Sigmoid colon (tissue), 7 donors: Measurements from ENCODE around the gene NAA25. TPM values are rescaled to one million over a fixed set of nuclear protein-coding genes. Genes with fewer than 3 reads are reported as not detected.

Experiments
- DNase-seq: peaks from one replicate; pipeline ENCODE4 v3.0.0-alpha.2; 2019
- H3K27ac ChIP-seq, 4 donors: fragments of 200-600 bp; sonication (generic); one replicate each; pipeline ENCODE4 v1.5.1; 2016 to 2019; ENCODE audit warnings: mild to moderate bottlenecking in 1 of 4
- H3K27me3 ChIP-seq, 3 donors: fragments of 200-600 bp; sonication (generic); one replicate each; pipeline ENCODE4 v1.5.1; 2019; ENCODE audit warnings: mild to moderate bottlenecking in 1 of 3
- H3K36me3 ChIP-seq, 4 donors: fragments of 200-600 bp; sonication (generic); one replicate each; pipeline ENCODE4 v1.5.1; 2016 to 2019
- H3K4me1 ChIP-seq, 4 donors: fragments of 200-600 bp; sonication (generic); one replicate each; pipeline ENCODE4 v1.5.1; 2017 to 2019
- H3K4me3 ChIP-seq, 4 donors: fragments of 200-600 bp; sonication (generic); one replicate each; pipeline ENCODE4 v1.5.1; 2017 to 2019; ENCODE audit warnings: mild to moderate bottlenecking in 2 of 4, moderate library complexity in 1 of 4
- H3K9me3 ChIP-seq, 4 donors: fragments of 200-600 bp in 3 of 4; sonication (generic) in 3 of 4; one replicate each; pipeline versions ENCODE4 v1.5.1 to v1.6.1; 2013 to 2019
- CTCF ChIP-seq, 4 experiments: fragments of 450-650 bp in 3 of 4; fragments of 200-600 bp in 1 of 4; IDR thresholded peaks; one replicate each; pipeline ENCODE4 v1.5.1; 2016 to 2019; ENCODE audit warnings: antibody characterized with exemption in 4 of 4, mild to moderate bottlenecking in 3 of 4, moderate library complexity in 2 of 4
- EP300 ChIP-seq, 4 donors: sonication (generic); formaldehyde crosslinking; IDR thresholded peaks; one replicate each; pipeline ENCODE4 v1.6.1; 2017; ENCODE audit warnings: antibody characterized with exemption in 4 of 4
- POLR2A ChIP-seq, 2 donors: fragments of 450-650 bp; IDR thresholded peaks; one replicate each; pipeline ENCODE4 v1.6.1; 2016; ENCODE audit warnings: antibody characterized with exemption in 2 of 2, mild to moderate bottlenecking in 2 of 2, moderate library complexity in 2 of 2
- POLR2AphosphoS5 ChIP-seq, 4 donors: sonication (generic); formaldehyde crosslinking; IDR thresholded peaks; one replicate each; pipeline ENCODE4 v1.6.1; 2017; ENCODE audit warnings: antibody characterized with exemption in 4 of 4
- WGBS, 2 donors: extraction: QIAGEN DNeasy Blood & Tissue Kit; methylation state at CpG; one replicate each; pipeline ENCODE4 v1.1.7; 2013; 5-methylcytosine and 5-hydroxymethylcytosine counted together
- intact Hi-C: fragments of 100-400 bp; cut with DNase I; formaldehyde crosslinking; loops from one replicate; pipeline ENCODE4 v1.15.1; 2023
- polyA plus RNA-seq, 3 donors: library from polyadenylated mRNA; stranded (reverse); fragments of 200-250 nt; gene quantifications; one replicate each; pipeline ENCODE4 v1.2.3, GENCODE V29; 2013
- total RNA-seq, 4 donors: library from RNA; depleted of rRNA; stranded (reverse); fragments of >200 nt; gene quantifications; one replicate each; pipeline ENCODE4 v1.1.0, GENCODE V29; 2016
- donor health status: healthy with polysubstance abuse.
- donor health status: Bipolar disorder and iron deficiency.
- donor health status: healthy.

Gene NAA25
- total and polyA plus RNA-seq, 7 donors = 0.60 to 26.6 (median 21.6) TPM

- DNase-seq = no peak
- Histone ChIP-seq H3K36me3 (no peaks in the 10 kb centered on the region), H3K4me1 (no peaks in the 10 kb centered on the region), H3K9me3 (no peaks in the 10 kb centered on the region), H3K4me3 (no peak overlapping the region), H3K27ac (no peak overlapping the region), H3K27me3 (no peaks in the 10 kb centered on the region)
- TF ChIP-seq CTCF (IDR thresholded peaks at IDR 0.05) (no peak), POLR2A (IDR thresholded peaks at IDR 0.05) (no peak), POLR2AphosphoS5 (IDR thresholded peaks at IDR 0.05) (no peak), EP300 (IDR thresholded peaks at IDR 0.05) (no peak)
- intact Hi-C loops = no loop called here
- 69 to 86% methylated on average over 2 of the region's 2 CpGs for WGBS, 2 donors
These were observed 123.8 kb downstream of the NAA25 start for GRCh38 chr12:111984820-111985219.

GRCh38 chr12:111981987-111982386 lies 126.6 kb downstream of the NAA25 start:
- Histone ChIP-seq H3K36me3 (no peaks in the 10 kb centered on the region), H3K4me1 (no peaks in the 10 kb centered on the region), H3K27me3 (no peaks in the 10 kb centered on the region), H3K9me3 (no peaks in the 10 kb centered on the region), H3K4me3 (no peak overlapping the region), H3K27ac (no peak overlapping the region)
- DNase-seq = no peak
- 97 to 100% methylated on average over 2 of the region's 2 CpGs for WGBS, 2 donors
- intact Hi-C loops = no loop called here
- TF ChIP-seq EP300 (IDR thresholded peaks at IDR 0.05) = no peak
- TF ChIP-seq POLR2AphosphoS5 (IDR thresholded peaks at IDR 0.05) = no peak
- no peak for TF ChIP-seq POLR2A (IDR thresholded peaks at IDR 0.05)
- TF ChIP-seq CTCF (IDR thresholded peaks at IDR 0.05) = no peak

- Histone ChIP-seq H3K27ac (no peak overlapping the region), H3K36me3 (no peaks in the 10 kb centered on the region), H3K9me3 (no peaks in the 10 kb centered on the region), H3K4me3 (no peak overlapping the region), H3K4me1 (no peaks in the 10 kb centered on the region), H3K27me3 (no peaks in the 10 kb centered on the region)
- no peak for DNase-seq
- intact Hi-C loops = no loop called here
- no peak for TF ChIP-seq POLR2AphosphoS5 (IDR thresholded peaks at IDR 0.05)
- TF ChIP-seq CTCF (IDR thresholded peaks at IDR 0.05) = no peak
- TF ChIP-seq EP300 (IDR thresholded peaks at IDR 0.05) = no peak
- TF ChIP-seq POLR2A (IDR thresholded peaks at IDR 0.05) = no peak
- WGBS, 2 donors = 93 to 95% methylated on average over 5 of the region's 5 CpGs
These were observed 128.0 kb downstream of the NAA25 start for GRCh38 chr12:111980598-111980997.

GRCh38 chr12:111978545-111978944 lies 130.0 kb downstream of the NAA25 start:
- intact Hi-C loops = no loop called here
- DNase-seq = no peak
- no peak overlapping the region for H3K27ac ChIP-seq
- no peaks in the 10 kb centered on the region for H3K36me3 ChIP-seq
- TF ChIP-seq POLR2A (IDR thresholded peaks at IDR 0.05) (no peak), CTCF (IDR thresholded peaks at IDR 0.05) (no peak), POLR2AphosphoS5 (IDR thresholded peaks at IDR 0.05) (no peak), EP300 (IDR thresholded peaks at IDR 0.05) (no peak)
- no peaks in the 10 kb centered on the region for H3K9me3 ChIP-seq
- H3K4me3 ChIP-seq = no peak overlapping the region
- no peaks in the 10 kb centered on the region for H3K27me3 ChIP-seq
- no peaks in the 10 kb centered on the region for H3K4me1 ChIP-seq

- no peaks in the 10 kb centered on the region for H3K9me3 ChIP-seq
- H3K27me3 ChIP-seq = no peaks in the 10 kb centered on the region
- H3K4me3 ChIP-seq = no peak overlapping the region
- H3K4me1 ChIP-seq = no peaks in the 10 kb centered on the region
- H3K27ac ChIP-seq = no peak overlapping the region
- TF ChIP-seq POLR2A (IDR thresholded peaks at IDR 0.05) (no peak), EP300 (IDR thresholded peaks at IDR 0.05) (no peak), POLR2AphosphoS5 (IDR thresholded peaks at IDR 0.05) (no peak), CTCF (IDR thresholded peaks at IDR 0.05) (no peak)
- intact Hi-C loops = no loop called here
- no peak for DNase-seq
- H3K36me3 ChIP-seq = no peaks in the 10 kb centered on the region
These were observed 131.7 kb downstream of the NAA25 start for GRCh38 chr12:111976860-111977259.
